Stimulated activated CD4-positive, alpha-beta T cell treated with anti-CD3 and anti-CD28 coated beads, Interleukin-12 subunit alpha, Interleukin-12 subunit beta, amount 100 ng/mL, for 48 hours (primary cell): ENCODE data around the gene PTPRJ.
"Not testable (repeated sequence)": the region's sequence is repeated elsewhere in the genome, so short reads cannot be mapped to it uniquely, and the experiment has no call there.

Experiments used
- DNase-seq, 3 donors: peaks; one replicate each; pipeline ENCODE4 v3.0.0-alpha.2; 2020; ENCODE audit warnings: low read depth in 2 of 3, low spot score in 1 of 3

The PTPRJ gene

DNA sequence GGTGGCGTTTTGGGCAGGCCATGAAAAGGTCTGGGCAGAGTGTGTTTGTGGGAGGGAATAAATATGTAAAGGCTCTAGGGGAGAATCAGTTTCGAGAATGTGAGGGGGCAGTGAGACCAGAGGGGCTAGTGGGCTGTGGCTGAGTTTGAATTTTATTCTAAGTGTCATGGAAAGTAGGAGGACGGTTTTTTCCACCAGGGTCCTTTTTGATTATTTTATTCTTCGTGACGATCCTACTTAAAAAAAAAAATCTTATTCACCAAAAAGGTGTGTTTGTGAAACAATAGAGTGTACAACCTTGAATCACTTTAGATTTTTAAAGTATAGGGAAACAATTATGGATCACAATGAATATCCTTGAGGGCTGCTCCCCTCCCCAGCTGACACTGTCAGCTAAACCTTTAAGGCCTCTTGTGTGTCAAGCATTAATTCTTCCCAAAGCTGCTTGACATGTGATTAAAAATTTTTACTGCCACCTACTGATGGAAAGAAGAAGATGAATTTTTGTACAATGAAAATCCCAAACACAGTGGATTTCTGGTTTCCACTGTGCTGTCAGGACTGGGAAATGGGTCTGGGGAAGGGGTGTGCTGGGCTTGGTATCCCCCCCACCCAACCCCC, 128.8 kb downstream of the PTPRJ start:
- no peak for DNase-seq

DNA sequence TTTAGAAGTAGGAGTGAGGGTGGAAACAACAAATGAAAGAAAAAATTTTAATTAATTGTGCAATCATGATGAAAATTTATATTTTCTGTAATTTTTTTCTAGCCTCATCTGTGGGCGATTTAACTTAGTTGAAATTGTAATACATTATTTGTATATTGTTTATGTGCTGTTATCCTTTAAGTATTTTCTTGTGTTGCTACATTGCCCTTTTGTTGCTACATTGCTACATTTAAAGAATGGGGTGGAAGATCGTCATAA, 130.1 kb downstream of the PTPRJ start:
- no peak for DNase-seq

DNA sequence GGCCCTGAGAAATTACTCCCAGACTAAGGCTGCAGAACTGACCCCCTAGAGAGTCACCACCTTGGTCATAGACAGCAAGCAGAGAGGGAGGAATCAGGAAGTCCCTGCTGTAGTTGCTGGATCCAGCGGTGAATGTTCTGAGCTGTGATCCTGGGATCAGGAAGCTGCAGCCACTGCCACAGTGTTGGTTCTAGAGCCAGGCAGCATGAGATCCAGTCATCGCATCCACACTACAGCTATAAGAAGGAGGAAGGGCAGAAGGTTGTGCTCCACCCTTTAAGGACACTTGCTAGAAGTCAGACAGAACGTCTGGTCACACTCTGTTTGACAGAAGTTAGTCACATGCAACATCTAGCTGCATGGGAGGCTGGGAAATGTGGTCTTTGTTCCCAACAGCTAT, 131.5 kb downstream of the PTPRJ start:
- no peak for DNase-seq

DNA sequence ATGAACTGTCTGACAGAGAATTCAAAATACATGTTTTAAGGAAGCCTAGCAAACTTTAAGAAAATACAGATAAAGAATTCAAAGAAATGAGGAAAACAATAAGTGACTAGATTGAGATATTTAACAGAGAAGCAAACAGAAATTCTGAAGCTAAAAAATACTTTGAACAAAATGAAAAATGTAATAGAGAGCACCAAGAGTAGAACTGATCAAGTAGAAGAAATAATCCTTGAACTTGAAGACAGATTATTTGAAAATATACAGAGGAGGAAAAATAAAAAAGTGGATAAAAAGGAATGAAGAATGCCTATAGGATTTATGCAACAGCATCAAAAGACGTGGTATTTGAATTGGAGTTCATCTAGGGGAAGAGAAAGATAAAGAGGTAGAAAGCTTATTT, 134.4 kb downstream of the PTPRJ start:
- no peak for DNase-seq

DNA sequence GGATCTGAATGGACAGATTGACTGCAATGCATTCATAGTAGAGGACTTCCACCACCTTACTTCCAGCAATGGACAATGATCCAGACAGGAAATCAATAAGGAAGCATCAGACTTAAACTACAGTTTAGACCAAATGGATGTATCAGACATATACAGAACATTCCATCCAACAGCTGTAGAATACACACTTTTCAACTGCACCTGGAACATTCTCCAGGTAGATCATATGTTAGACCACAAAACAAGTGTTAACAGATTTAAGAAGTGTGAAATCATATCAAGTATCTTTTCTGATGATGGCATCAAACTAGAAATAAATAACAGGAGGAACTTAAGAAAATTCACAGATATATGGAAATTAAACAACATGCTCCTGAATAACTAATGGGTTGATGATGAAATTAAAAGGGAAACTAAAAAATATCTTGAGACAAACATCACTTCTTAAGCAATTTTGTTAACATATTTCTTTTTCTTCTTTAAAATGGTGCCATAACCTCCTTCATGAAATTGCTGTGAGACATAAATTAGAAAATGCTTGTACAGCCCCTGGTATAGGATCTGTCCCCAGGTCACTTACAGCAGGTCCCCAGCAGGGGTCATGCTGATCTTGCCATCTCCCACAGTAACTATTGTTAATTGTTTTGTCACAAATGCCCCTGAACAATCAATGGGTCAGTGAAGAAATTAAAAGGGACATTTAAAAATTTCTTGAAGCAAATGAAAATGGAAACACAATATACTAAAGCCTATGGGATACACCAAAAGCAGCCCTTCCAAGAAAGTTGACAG, 136.3 kb downstream of the PTPRJ start:
- no peak for DNase-seq

DNA sequence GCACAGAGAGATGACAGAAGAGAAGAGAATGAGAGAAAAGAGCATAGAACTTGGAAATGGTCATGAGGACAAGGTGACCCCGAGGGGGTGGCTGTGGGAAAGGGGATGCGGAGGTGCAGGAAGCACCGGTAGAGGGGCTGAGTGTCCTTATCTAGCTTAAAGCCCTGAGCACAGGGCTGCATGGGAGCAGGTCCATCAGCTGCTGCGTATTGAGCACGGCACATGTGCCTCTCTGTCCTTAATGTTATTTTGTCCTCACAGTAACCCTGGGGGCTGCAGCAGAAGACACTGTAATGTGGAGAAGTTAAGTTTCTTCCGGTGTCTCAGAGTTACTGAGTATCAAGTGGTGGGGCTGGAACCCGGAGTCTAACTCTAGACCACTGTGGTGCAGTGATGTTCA, 141.9 kb downstream of the PTPRJ start:
- no peak for DNase-seq

DNA sequence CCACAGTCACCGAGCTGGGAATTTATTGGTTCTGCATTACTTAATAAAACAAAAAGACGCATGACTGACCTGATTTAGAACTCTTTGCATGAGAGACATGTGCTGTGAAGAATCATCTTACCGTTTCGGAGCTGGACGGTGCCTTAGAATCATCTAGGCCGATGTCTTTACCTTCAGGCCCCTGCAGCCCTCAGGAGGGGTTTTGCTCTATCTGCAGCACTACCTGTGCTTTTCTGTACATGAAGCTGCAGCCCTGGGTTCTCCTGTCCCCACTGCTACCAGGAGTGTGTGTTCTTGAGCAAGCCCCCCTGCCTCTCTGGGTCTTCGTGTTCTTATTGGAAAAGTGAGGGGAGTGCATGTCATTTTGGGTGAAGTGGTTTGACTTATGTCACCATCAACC, 142.3 kb downstream of the PTPRJ start:
- DNase-seq, result no peak

DNA sequence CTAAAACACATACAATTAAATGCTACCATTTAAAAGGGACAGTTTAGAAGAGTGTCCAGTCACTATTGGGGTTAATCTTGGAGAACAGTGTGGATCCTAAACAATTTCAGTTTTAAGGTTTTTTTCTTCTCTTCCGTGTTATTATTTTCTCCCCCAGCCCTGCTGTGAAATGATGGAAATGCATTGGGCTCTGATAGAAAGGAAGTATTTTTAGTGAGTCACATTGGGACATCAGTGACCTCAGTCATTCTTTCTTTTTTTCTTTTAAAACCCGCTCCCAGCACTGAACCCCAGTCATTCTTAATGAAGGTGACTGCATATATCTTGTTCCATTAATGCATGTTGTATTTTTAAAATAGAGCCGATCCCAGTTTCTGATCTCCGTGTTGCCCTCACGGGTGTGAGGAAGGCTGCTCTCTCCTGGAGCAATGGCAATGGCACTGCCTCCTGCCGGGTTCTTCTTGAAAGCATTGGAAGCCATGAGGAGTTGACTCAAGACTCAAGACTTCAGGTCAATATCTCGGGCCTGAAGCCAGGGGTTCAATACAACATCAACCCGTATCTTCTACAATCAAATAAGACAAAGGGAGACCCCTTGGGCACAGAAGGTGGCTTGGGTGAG, 143.0 kb downstream of the PTPRJ start:
- DNase-seq, result no peak

DNA sequence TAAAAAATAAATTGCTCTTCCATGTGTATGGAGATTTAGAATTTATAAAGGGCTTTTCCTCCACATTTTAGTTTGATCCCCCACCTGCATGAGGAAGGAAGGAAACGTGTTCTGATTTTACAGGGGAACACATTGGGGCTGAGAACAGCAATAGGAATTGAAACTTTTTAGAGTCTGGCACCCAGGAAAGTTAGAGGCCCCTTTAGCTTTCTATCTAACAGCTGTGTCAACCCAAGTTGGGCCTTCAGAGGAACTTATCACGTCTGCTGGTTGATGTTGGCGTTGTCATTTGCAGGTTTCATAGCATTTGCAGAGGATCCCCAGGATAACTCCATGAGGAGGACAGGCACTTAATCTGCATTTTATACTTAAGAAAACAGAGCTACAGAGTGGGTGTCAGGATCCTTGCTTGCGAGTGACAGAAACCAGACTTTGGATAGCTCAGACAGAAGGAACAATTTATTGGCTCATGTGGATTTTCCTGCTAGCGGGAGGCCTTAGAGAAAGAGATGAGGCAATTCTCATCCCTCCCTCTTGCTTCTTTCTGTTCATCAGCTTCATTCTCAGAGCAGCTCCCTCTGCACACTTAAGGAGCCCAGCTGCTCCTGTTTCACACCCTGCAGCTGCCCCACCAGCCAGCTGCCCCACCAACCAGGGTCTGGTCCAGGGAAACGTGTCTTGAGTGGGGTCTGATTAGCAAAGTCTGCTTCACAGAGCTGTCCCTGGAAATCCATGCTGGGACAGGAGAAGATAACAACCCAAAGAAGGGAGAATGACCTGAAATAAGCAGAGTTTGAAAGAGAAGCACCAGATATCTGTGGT, 143.8 kb downstream of the PTPRJ start:
- DNase-seq, result no peak

DNA sequence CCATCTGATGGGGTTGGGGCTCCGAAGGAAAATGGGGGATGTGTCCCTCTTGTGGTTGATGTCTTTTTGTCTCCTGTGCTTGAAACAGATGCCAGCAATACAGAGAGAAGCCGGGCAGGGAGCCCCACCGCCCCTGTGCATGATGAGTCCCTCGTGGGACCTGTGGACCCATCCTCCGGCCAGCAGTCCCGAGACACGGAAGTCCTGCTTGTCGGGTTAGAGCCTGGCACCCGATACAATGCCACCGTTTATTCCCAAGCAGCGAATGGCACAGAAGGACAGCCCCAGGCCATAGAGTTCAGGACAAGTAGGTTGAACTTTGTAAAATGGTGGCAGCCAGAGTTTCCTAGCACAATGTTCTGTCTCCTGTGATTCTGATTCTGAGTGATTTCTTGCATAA, 144.5 kb downstream of the PTPRJ start:
- no peak for DNase-seq

DNA sequence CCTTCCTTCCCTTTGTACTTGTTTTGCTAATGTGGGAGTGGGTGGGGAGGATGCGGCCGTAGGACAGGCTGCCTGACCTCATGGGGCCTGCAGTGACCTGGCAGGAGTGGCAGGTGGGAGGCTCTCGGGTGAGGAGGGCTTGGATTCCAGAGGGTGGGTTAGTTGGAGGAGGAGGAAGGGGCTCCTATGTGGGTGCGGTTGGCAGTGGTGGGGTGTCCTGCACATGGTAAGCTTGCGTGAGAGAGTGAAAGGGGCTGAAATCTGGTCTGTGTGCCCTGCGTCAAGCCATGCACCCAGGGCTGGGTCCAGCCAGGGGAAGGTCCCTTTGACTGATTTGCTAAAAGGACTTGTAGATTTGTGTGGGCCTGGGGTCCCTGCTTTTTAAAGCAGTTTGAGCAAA, 145.5 kb downstream of the PTPRJ start:
- no peak for DNase-seq

DNA sequence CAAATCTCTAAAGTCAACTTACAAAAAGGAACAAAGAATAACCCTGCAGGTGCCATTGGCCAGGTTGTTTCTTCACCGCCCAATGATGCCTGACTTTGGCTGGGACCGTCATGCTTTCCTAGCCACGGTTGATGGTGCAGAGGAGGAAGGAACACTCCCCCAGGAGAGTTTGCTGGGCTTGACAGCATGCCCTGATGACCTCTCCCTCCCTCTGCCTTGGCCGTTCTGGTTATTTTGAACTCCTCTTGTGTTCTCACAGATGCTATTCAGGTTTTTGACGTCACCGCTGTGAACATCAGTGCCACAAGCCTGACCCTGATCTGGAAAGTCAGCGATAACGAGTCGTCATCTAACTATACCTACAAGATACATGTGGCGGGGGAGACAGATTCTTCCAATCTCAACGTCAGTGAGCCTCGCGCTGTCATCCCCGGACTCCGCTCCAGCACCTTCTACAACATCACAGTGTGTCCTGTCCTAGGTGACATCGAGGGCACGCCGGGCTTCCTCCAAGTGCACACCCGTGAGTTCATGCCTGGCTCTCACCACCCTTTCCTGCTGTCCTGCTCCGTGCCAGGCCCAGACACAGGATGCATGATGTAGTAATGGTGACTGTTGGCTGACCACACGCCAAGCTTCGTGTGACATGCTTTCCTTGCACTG, 147.3 kb downstream of the PTPRJ start:
- no peak for DNase-seq

DNA sequence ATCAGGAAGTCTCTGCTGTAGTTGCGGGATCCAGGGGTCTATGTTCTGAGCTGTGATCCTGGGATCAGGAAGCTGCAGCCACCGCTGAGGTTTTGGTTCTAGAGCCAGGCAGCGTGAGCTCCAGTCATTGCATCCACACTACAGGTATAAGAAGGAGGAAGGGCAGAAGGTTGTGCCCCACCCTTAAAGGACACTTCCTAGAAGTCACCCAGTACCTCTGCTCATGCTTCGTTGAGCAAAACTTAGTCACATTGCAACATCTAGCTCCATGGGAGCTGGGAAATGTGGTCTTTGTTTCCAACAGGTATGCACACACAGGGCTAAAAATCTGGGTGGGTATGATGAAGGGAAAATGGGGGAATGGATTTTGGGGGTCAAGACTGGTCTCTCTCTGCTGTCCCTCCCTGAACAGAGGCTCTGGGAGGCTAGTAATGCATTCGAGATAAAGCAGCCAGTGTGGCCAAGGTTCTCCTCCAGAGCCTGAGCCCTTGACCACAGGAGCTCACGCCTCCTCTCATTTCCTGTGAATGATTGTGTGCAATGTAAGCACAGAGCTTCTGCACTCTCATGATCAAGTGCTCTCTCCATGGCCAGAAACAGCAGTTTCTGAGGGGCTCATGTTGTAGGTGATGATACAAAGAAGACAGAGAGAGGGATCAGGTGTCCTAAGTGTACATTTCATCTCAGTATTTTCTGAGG, 149.5 kb downstream of the PTPRJ start:
- DNase-seq, result no peak

DNA sequence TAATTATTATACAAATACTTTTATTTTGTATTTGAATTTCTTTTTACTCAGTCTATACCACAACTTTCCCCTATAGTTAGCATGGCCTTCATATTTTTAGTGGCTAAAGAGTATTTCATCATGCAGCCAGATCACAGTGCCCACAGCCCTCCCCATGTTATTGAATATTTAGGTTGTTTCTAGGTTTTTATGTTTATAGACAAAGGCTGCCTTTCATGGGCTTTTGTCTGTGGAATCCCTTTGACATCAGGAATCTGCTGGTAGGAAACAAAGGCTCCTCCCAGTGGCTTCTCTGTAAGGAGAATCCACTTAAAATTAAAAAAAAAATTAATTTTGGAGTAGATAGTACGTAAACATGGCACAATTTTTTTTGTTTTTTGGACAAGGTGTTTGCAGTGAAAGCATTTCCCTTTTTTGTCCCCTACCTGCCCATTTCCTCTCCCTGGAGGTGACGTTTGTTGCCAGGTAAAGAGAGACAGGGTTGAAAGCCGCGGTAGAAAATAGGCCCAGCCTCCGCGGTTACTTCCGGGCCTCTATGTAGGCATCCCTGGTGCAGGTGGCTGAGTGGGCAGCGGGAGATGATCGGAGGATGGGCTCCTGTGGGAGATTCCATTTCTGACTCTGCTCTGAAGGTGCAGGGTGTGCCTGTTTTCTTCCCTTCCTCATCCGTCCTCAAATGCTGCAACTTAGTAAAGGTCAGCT, 154.0 kb downstream of the PTPRJ start:
- no peak for DNase-seq

DNA sequence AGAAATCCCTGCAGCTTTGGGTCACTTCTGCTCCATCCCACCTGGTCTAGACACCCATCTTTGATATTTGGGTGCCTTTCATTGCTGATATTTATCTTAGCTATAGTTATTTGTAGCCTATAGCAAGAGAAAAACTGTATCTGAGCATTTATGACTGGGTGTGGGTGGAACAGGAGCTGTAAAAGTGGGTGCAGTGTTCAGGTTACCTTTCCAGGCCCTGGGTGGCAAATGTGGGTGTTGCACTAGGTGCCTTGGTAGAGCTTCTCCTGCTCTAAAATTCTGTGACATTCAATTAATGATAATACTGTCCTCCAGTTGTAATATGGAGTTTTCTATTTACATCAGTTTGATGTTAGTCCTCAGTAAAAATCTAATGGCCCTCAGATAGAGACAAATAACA, 157.9 kb downstream of the PTPRJ start:
- no peak for DNase-seq

DNA sequence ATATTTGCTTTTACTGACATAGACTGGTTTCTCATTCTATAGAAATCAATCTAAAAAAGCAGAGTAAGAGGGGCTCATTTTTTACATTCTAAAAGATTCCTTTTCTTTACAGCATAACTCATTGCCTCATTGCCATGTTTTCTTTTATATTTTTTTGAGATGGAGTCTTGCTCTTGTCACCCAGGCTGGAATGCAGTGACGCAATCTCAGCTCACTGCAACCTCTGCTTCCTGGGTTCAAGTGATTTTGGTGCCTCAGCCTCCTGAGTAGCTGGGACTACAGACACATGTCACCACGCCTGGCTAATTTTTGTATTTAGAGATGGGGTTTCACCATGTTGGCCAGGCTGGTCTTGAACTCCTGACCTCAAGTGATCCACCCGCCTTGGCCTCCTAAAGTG, 159.5 kb downstream of the PTPRJ start:
- DNase-seq, result not testable (repeated sequence)

DNA sequence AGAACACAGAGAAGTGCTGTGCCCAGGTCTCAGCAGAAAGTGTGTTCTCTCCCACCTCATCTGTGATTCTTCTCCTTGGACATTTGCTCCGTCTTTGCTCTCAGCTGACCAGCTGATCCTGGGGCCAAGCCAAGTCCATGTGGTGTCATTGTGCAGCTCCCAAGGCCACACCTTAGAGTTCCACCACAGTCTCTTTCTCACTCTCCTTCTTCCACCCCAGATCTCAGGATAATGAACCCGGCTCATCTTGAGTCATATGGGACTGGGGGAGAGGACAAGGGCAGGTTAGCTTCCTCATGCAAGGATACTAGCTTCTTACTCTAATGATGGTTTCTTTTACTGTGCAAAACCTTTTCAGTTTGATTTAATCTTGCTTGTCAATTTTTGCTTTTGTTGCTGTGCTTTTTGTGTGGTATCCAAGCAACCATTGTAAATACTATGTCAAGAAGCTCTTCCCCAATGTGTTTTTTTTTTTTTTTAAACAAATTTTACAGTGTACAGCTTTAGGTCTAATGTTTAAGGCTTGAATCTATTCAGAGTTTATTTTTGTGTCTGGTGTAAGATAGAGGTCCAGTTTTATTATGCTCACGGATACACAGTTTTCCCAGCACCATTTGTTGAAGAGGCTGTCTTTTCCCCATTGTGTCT, 161.2 kb downstream of the PTPRJ start:
- no peak for DNase-seq

DNA sequence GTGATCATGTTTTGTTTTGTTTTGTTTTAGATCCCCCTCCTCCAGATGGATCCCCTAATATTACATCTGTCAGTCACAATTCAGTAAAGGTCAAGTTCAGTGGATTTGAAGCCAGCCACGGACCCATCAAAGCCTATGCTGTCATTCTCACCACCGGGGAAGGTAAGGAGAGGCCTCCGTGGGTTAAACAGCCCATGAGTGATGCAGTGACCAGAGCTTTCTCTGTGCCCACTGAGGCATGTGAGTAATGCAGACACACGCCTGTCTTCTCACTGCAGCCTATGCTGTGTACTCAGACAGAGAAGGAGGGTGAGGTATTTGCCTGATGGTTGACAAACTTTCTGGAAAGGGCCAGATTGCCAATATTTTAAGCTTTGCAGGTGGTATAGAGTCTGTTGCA, 162.5 kb downstream of the PTPRJ start:
- DNase-seq, result no peak

DNA sequence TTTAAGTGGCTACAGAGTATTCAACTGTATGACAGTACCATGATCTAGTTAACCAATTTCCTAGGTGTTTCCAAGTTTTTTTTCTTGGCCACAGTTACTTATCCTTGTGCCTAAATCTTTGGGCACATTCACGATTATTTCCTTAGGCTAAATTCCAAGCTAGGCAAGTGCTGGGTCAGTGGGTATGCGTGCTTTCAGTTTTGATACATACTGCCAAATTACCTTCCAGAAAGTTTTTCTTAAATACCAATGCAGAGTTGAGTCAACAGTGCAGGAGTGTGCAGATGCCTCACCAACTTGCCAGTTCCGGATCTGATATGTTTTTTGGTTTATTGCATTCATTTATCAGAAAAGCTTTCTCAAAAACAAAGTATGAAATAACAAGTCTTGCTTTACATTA, 168.4 kb downstream of the PTPRJ start:
- no peak for DNase-seq

DNA sequence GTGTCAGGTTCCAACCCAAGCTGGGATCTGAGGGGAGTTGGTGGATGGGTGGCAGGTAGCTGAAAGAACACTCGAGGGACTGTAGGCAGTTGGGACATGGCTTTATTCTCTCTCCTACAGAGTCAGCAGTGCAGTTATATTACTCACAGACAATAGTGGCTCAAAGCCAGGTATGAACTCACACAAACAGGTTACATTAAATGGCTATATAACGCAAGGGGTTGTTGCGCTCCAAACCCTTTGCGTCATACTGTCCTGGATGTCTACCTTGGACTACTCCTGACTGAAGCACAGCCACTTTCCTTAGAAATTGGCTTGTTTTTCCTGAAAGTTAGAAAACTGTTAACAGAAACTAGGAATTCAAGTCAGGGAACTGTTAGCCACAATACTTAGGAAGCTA, 169.9 kb downstream of the PTPRJ start:
- DNase-seq, result no peak
